AG04449 (cell line): ENCODE data around the gene TAF15.

Experiments
- CTCF ChIA-PET: fragments of 350-600 bp; formaldehyde crosslinking; extraction: SDS; loops from one replicate; lab custom pipeline; 2021; ENCODE audit warnings: antibody characterized with exemption; lab: Yijun Ruan, JAX
- POLR2A ChIA-PET: fragments of 400-600, 350-600 bp; formaldehyde crosslinking; extraction: SDS; loops from one replicate; lab custom pipeline; 2020; ENCODE audit warnings: antibody characterized with exemption, inconsistent platforms; lab: Yijun Ruan, JAX
- DNase-seq: peaks from one replicate; pipeline ENCODE4 v3.0.0-alpha.2; 2010; ENCODE audit warnings: low read depth, low spot score
- H3K4me3 ChIP-seq: 2 replicates; pipeline ENCODE4 v1.5.1; 2011; ENCODE audit warnings: low read depth, mild to moderate bottlenecking, control low read depth, low read length
- CTCF ChIP-seq: IDR thresholded peaks from one replicate; pipeline ENCODE4 v1.5.1; 2011; ENCODE audit warnings: mild to moderate bottlenecking, moderate library complexity, low read length, control low read depth, inconsistent platforms; ENCODE audit not compliant: insufficient read depth; ENCODE audit errors: missing control alignments

The TAF15 gene

GRCh38 chr17:35812456-35812855, 3.2 kb downstream of the TAF15 start:
- no peak for DNase-seq
- no peak overlapping the region for H3K4me3 ChIP-seq
- TF ChIP-seq CTCF: no peak
- CTCF ChIA-PET: interaction anchor here (1.0 to 13.3 kb wide), 5 partner anchors 7 to 200 kb away, joined by 4 to 819 read pairs (median 4); partner anchors contain the start of gene C17orf50
- POLR2A ChIA-PET: interaction anchor here (1.1 kb wide), 1 partner anchor 14 kb away, joined by 3 read pairs; no protein-coding TSS in a partner anchor

- ChIA-PET CTCF (interaction anchor here (1.2 to 6.1 kb wide), 5 partner anchors 9 to 52 kb away, joined by 3 to 46 read pairs (median 6); no protein-coding TSS in a partner anchor), POLR2A (interaction anchor here (0.6 kb wide), 1 partner anchor 46 kb away, joined by 3 read pairs; no protein-coding TSS in a partner anchor)
- DNase-seq: no peak
- H3K4me3 ChIP-seq: no peak overlapping the region
- TF ChIP-seq CTCF: no peak
These were observed 7.4 kb downstream of the TAF15 start for GRCh38 chr17:35816723-35817122.

GRCh38 chr17:35817196-35817595, 7.9 kb downstream of the TAF15 start:
- POLR2A ChIA-PET: no interaction called here
- no peak for DNase-seq
- CTCF ChIA-PET: interaction anchor here (1.2 to 6.1 kb wide), 6 partner anchors 9 to 53 kb away, joined by 3 to 46 read pairs (median 8); partner anchors contain the start of gene TAF15
- TF ChIP-seq CTCF: no peak
- H3K4me3 ChIP-seq: no peak overlapping the region

GRCh38 chr17:35819455-35819854, 10.2 kb downstream of the TAF15 start:
- no peak overlapping the region for H3K4me3 ChIP-seq
- DNase-seq: no peak
- CTCF ChIA-PET: interaction anchor here (1.2 to 6.1 kb wide), 12 partner anchors 8 to 207 kb away, joined by 3 to 46 read pairs (median 4); partner anchors contain the start of gene TAF15
- POLR2A ChIA-PET: interaction anchor here (2.2 kb wide), 1 partner anchor 10 kb away, joined by 10 read pairs; the partner anchor contains the start of gene TAF15
- no peak for TF ChIP-seq CTCF

GRCh38 chr17:35821308-35821707, 12.0 kb downstream of the TAF15 start:
- H3K4me3 ChIP-seq: no peak overlapping the region
- POLR2A ChIA-PET: no interaction called here
- DNase-seq: no peak
- no peak for TF ChIP-seq CTCF
- CTCF ChIA-PET: interaction anchor here (1.7 kb wide), 1 partner anchor 51 kb away, joined by 5 read pairs; no protein-coding TSS in a partner anchor

- DNase-seq: no peak
- no peak for TF ChIP-seq CTCF
- ChIA-PET CTCF (interaction anchor here (1.7 kb wide), 1 partner anchor 61 kb away, joined by 3 read pairs; no protein-coding TSS in a partner anchor), POLR2A (no interaction called here)
- H3K4me3 ChIP-seq: no peak overlapping the region
These were observed 15.9 kb downstream of the TAF15 start for GRCh38 chr17:35825206-35825605.
